T follicular helper cell (primary cell): ENCODE results near the gene SHLD1.
A peak's percentile ranks its signal among the peaks of the same experiment; 100 is the strongest.
"Not testable (repeated sequence)": the region's sequence is repeated elsewhere in the genome, so short reads cannot be mapped to it uniquely, and the experiment has no call there.

Experiments
- DNase-seq: peaks from one replicate; pipeline ENCODE4 v3.0.0-alpha.2; 2020; ENCODE audit warnings: low read depth
- total RNA-seq, 2 experiments: gene quantifications; one replicate each; lab custom pipeline; 2026; lab: John Stamatoyannopoulos, UW

SHLD1 gene
- total RNA-seq: 4.9 to 7.0 reads per million in 2 experiments

- peak; percentile 61 for DNase-seq
Observed at GRCh38 chr20:5749952-5750779, at the start of gene SHLD1. SHLD1 (plus strand) TSS chr20:5750401; CDS start chr20:5772866, 22,465 bp downstream.

GRCh38 chr20:5702339-5702738 lies 47.9 kb upstream of the SHLD1 start:
- DNase-seq: not testable (repeated sequence)

- no peak for DNase-seq
Observed at GRCh38 chr20:5703681-5704101, 46.5 kb upstream of the SHLD1 start.

GRCh38 chr20:5705827-5706226 lies 44.4 kb upstream of the SHLD1 start:
- no peak for DNase-seq

- no peak for DNase-seq
Observed at GRCh38 chr20:5706797-5707196, 43.4 kb upstream of the SHLD1 start.

- DNase-seq: no peak
Observed at GRCh38 chr20:5710551-5710950, 39.6 kb upstream of the SHLD1 start.

GRCh38 chr20:5714261-5715041 lies 35.8 kb upstream of the SHLD1 start:
- peak; percentile 85 for DNase-seq

- DNase-seq: no peak
Observed at GRCh38 chr20:5715071-5715841, 34.9 kb upstream of the SHLD1 start.

GRCh38 chr20:5716953-5717352 lies 33.2 kb upstream of the SHLD1 start:
- no peak for DNase-seq

- no peak for DNase-seq
Observed at GRCh38 chr20:5718896-5719595, 31.2 kb upstream of the SHLD1 start.

- DNase-seq: no peak
Observed at GRCh38 chr20:5719861-5720403, 30.3 kb upstream of the SHLD1 start.

- no peak for DNase-seq
Observed at GRCh38 chr20:5720696-5721095, 29.5 kb upstream of the SHLD1 start.

GRCh38 chr20:5721356-5721755 lies 28.8 kb upstream of the SHLD1 start:
- DNase-seq: not testable (repeated sequence)

- DNase-seq: no peak
Observed at GRCh38 chr20:5722927-5723326, 27.3 kb upstream of the SHLD1 start.

- DNase-seq: not testable (repeated sequence)
Observed at GRCh38 chr20:5725183-5725463, 25.1 kb upstream of the SHLD1 start.

GRCh38 chr20:5727018-5727515 lies 23.1 kb upstream of the SHLD1 start:
- DNase-seq: no peak

- DNase-seq: no peak
Observed at GRCh38 chr20:5729348-5729747, 20.9 kb upstream of the SHLD1 start.

- no peak for DNase-seq
Observed at GRCh38 chr20:5730131-5730530, 20.1 kb upstream of the SHLD1 start.

- DNase-seq: no peak
Observed at GRCh38 chr20:5731753-5732366, 18.3 kb upstream of the SHLD1 start.

- DNase-seq: no peak
Observed at GRCh38 chr20:5734602-5735001, 15.6 kb upstream of the SHLD1 start.
